Spleen (tissue), 7 donors: ENCODE measurements around the gene OR7C1.
"Not testable (repeated sequence)": the region's sequence is repeated elsewhere in the genome, so short reads cannot be mapped to it uniquely, and the experiment has no call there.

ENCODE experiments used
- POLR2A ChIP-seq, 3 donors: fragments of 450-650 bp; IDR thresholded peaks; one replicate each; pipeline ENCODE4 v1.5.1; 2017; ENCODE audit warnings: antibody characterized with exemption in 3 of 3, mild to moderate bottlenecking in 1 of 3
- TF ChIP-seq, protein P1 (sequence below), 11 experiments: fragments of 200-600 bp in 7 of 11; fragments of 450-650 bp in 4 of 11; sonication (generic) in 4 of 11; IDR thresholded peaks in 8 of 11; conservative IDR thresholded peaks in 3 of 11; 1 replicate in 7 of 11; 2 replicates in 4 of 11; pipeline versions ENCODE4 v1.4.0 to v1.8.0; 2016 to 2021; ENCODE audit warnings: antibody characterized with exemption in 11 of 11, inconsistent platforms in 4 of 11, mild to moderate bottlenecking in 1 of 11
- donor health status: DM: no; HTN: no; CAD: no; lungs with moderate emphysema.
- donor health status: DM: no; HTN: no; CAD: no.
- donor health status: DM: no; HTN: no; CAD: no.

DNA sequence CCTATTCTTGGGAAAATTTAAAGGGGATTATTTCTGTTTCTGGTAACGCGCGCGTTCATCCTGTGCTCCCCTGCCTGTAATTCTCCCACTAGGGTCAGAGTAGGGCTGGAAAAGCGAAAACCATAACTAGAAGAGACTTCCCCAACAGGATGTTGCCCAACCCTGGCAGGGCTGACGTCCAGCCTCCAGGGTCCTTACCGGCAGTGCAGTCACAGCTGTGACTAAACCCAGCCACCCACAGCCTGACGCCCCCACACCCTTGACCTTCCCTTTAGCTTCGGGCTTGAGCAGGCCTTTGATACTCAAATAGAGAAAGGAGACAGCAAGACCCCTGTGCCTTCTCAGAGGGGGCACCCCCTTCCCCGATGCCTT lies 50.3 kb downstream of the OR7C1 start:
- TF ChIP-seq, protein P1, sequence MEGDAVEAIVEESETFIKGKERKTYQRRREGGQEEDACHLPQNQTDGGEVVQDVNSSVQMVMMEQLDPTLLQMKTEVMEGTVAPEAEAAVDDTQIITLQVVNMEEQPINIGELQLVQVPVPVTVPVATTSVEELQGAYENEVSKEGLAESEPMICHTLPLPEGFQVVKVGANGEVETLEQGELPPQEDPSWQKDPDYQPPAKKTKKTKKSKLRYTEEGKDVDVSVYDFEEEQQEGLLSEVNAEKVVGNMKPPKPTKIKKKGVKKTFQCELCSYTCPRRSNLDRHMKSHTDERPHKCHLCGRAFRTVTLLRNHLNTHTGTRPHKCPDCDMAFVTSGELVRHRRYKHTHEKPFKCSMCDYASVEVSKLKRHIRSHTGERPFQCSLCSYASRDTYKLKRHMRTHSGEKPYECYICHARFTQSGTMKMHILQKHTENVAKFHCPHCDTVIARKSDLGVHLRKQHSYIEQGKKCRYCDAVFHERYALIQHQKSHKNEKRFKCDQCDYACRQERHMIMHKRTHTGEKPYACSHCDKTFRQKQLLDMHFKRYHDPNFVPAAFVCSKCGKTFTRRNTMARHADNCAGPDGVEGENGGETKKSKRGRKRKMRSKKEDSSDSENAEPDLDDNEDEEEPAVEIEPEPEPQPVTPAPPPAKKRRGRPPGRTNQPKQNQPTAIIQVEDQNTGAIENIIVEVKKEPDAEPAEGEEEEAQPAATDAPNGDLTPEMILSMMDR (IDR thresholded peaks at IDR 0.05 in 8 of 11, conservative IDR thresholded peaks at IDR 0.05 in 3 of 11): not testable (repeated sequence)
- TF ChIP-seq POLR2A (IDR thresholded peaks at IDR 0.05): not testable (repeated sequence)
